GM12801 (cell line): Measurements from ENCODE around the gene PAX2.

Experiments
- TF ChIP-seq, protein P1 (sequence below): IDR thresholded peaks from one replicate; pipeline ENCODE4 v1.5.1; 2011; ENCODE audit warnings: control low read depth; ENCODE audit not compliant: insufficient read length; ENCODE audit errors: extremely low read depth

The PAX2 gene

DNA sequence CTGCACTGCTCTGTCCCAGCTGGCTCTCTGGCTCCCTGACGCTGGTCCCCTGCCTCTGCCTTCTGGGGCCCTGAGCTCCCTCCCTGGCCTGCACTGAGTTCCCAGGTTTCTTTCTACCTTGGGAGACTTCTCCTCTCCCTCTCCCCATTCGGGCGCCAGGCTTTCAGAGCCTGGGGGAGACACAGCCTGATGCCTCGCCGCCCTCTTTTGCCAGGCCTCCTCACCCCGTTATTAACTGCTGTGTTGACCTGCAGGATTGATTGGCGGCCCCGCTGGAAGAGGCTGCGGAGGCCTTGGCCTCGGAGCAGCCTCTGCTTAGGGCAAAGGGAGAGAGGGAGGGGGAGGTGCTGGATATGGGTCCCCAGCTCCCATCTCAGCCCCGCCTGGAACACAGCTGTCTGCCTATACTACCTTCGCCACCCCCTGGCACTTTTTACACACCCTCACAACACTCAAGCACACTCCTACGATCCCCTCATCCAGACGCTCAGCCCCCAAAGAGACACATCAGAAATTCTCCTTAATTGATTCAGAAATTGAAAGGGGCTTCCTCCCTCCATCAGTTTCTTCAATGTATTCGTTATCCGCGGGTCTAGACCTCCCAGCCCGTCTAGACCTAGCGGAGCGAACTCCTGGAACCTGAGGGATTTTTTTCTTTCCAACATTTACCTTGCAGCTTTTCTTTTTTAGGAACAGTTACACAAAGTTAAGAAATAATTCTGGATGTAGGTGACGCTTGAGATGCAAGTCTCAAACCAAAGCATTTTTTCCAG, 7.1 kb upstream of the PAX2 start:
- TF ChIP-seq, protein P1, sequence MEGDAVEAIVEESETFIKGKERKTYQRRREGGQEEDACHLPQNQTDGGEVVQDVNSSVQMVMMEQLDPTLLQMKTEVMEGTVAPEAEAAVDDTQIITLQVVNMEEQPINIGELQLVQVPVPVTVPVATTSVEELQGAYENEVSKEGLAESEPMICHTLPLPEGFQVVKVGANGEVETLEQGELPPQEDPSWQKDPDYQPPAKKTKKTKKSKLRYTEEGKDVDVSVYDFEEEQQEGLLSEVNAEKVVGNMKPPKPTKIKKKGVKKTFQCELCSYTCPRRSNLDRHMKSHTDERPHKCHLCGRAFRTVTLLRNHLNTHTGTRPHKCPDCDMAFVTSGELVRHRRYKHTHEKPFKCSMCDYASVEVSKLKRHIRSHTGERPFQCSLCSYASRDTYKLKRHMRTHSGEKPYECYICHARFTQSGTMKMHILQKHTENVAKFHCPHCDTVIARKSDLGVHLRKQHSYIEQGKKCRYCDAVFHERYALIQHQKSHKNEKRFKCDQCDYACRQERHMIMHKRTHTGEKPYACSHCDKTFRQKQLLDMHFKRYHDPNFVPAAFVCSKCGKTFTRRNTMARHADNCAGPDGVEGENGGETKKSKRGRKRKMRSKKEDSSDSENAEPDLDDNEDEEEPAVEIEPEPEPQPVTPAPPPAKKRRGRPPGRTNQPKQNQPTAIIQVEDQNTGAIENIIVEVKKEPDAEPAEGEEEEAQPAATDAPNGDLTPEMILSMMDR, result no peak

DNA sequence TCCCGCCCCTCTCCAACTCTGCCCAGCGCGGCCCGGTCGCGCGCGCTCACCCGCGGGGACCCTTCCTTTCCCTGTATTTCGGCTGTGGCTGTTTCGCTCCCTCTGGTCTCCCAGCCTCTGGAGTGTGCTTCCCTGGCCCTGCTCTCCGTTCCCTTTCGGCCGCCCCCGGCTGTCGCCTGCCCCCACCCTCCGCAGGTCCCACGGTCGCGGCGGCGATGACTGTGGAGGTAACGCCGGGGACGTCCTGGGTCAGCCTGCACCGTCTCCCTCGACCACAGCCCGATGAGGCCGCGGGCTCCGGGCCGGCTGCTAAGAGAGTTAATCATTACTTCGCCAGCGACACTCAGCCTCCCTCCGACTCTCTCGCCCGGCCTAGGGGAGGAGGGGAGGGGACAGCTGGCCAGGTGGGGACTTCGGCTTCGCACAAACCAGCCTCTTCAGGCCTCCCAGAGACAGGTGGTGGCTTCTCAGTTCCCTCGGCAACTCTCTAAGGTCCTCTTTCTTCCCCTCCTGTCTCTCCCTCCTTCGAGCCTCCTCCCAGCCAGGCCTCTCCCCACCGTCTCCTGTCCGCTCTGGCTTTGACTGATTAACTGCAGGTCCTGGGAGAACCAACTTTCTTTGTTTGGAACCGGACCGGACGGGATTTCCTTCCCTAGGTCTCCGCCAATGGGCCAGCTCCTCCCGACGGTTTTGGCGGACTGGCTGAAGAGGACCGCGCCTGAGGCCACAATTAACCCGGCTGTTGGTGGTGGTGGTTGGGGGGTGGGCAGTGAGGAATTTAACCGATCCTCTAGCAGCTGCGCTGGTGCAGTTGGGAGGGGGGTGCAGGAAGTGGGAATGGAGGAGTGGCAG, 5.6 kb upstream of the PAX2 start:
- TF ChIP-seq, protein P1, result no peak

DNA sequence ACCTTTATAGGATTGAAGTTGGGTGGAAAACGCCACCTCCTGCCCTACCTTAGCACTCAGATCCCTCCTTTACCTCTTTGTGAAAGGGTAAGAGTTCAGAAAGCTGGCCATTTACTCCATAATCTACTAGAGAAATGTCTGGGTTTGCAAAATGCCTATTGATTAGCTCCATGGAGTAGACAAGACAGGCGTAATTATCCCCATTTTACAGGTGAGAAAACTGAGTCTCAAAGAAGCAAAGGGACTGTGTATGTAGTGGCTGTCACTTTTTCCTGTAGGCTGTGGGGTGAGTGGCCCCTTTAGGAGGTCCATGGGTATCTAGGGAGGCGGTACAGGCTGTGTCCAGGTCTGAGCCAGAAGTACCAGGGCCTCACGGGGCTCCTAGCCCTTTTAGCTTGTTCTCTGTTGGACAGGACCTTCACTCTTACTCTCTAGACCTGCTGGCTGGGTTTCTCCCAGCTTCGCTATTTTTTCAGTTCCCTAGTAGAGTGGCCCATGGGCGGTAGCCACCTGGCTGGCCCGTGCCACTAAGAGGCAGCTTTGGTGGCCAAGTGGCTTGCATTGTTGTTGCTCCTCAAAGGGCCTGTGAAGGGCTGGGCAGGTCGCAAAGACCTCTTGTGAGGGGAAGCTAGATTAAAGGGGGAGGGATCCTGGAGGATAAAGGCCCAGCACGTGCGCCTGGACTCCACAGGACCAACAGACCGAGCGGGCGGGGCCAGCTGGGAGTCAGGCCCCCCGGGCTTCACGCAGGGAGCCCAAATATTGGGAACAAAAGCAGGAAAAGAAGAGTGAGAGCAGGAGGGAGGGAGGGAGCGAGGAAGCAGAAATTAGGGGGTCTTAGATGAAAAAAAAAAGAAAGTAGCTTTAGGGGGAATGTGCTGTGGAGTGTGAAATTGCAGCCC, 4.7 kb upstream of the PAX2 start:
- TF ChIP-seq, protein P1, result no peak

DNA sequence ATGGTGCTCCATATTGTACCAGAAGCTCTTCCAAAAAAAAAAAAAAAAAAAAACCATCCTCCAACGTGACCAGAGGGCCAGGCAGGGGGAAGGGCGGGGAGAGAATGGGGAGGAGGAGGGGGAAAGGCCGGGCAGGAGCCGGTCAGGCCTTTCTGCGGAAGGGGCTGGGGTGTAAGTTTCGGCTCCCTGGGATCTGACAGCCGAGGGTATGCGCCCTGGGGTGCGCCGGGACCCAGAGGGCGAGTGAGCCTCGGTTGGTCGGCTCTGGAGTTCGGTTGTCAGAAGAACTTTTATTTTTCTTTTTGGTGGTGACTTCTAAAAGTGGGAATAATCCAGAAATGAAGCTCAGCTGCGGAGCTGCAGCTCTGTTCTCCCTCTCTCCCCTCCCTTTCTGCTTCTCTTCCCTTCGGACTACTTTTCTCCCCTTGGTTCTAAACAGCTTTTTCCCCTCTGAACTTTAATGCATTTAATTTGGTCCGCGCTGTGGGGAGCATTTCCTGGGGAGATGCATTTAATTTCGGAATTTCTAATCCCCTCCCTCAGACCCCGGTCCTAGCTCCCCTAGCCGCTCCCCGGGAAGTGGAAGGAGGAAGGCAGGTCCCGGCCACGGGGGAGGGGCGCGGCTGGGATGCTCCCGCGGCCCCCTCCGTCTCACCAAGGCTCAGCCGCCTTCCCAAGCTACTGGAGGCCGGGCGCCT, 3.9 kb upstream of the PAX2 start:
- TF ChIP-seq, protein P1, result no peak

DNA sequence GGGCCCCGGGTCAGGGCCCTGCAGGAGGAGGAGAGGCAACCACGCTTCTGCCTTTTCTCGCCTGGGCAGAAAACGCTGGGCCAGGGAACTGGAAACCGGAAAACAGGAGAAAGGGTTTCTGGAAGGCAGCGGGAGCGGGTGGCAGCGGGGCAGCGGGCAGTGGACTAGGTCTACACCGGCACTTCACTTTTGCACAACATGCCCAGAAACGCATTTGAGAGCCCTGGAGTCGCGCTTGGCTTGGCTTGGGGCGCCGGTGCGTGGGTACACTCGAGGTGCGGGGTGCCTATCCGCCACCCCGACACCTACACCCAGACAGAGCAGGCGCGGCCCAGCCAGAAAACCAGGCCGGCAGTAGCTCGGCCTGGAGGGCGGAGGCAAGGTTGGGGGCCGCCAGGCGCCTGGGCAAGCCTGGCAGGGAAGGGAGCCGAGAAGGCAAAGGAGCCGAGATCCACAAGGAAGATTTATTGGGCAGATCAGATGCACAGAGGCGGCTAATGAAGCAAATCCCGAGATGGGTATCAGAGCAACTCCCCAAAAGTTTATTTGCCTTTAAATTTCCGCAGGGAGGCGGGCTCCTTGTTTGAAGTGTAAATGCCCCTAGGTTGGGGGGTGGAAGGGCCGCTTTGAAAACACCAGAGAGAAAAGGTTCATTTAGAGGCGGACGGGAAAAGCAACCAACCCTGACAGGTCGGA, 3.2 kb upstream of the PAX2 start:
- TF ChIP-seq, protein P1, result no peak

DNA sequence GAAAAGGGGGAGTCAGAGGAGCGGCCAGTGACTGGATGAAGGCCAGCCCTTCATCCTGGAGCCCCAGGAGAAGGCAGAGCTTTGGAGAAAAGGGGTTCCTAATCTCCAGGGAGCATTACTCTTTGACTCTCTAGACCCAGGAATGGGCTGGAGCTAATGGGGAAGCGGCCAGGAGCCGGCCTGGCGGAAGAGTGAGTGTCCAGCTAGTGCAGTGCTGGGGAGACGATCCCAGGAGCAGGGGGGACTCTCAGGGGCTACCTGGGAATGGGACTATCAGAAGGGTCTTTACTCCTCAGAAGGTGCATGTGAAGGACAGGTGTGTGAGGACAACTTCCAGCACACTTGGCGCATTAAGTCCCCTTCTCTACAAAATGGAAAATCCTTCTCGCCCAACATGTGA, 2.4 kb upstream of the PAX2 start:
- TF ChIP-seq, protein P1, result no peak
